Esophagus muscularis mucosa (tissue), 4 donors: ENCODE measurements around the gene ATOX1. TPM values are rescaled to one million over a fixed set of nuclear protein-coding genes. Genes with fewer than 3 reads are reported as not detected.
"Not testable (repeated sequence)": the region's sequence is repeated elsewhere in the genome, so short reads cannot be mapped to it uniquely, and the experiment has no call there.

Experiments
- DNase-seq: peaks from one replicate; pipeline ENCODE4 v3.0.0-alpha.2; 2017; ENCODE audit errors: extremely low spot score
- H3K27ac ChIP-seq, 4 donors: fragments of 200-600 bp; sonication (generic); replicated peaks in 1 of 4; 1 replicate in 3 of 4; 2 replicates in 1 of 4; pipeline ENCODE4 v1.5.1; 2016 to 2019; ENCODE audit warnings: mild to moderate bottlenecking in 1 of 4
- H3K27me3 ChIP-seq, 4 donors: fragments of 200-600 bp; sonication (generic); one replicate each; pipeline versions ENCODE4 v1.5.1 to v1.6.0; 2016 to 2019
- H3K36me3 ChIP-seq, 4 donors: fragments of 200-600 bp; sonication (generic); one replicate each; pipeline ENCODE4 v1.5.1; 2016 to 2019
- H3K4me1 ChIP-seq, 4 donors: fragments of 200-600 bp; sonication (generic); one replicate each; pipeline ENCODE4 v1.5.1; 2016 to 2019
- H3K4me3 ChIP-seq, 4 donors: fragments of 200-600 bp; sonication (generic); 1 replicate in 2 of 4; 2 replicates in 2 of 4; pipeline ENCODE4 v1.5.1; 2016 to 2019; ENCODE audit warnings: mild to moderate bottlenecking in 4 of 4, moderate library complexity in 1 of 4
- H3K9me3 ChIP-seq, 4 donors: fragments of 200-600 bp; sonication (generic); 1 replicate in 3 of 4; 2 replicates in 1 of 4; pipeline ENCODE4 v1.5.1; 2016 to 2019
- CTCF ChIP-seq, 3 experiments: fragments of 200-600 bp in 2 of 3; fragments of 450-650 bp in 1 of 3; sonication (generic) in 2 of 3; IDR thresholded peaks; one replicate each; pipeline ENCODE4 v1.5.1; 2017 to 2019; ENCODE audit warnings: antibody characterized with exemption in 3 of 3, mild to moderate bottlenecking in 2 of 3, moderate library complexity in 1 of 3
- EP300 ChIP-seq: sonication (generic); formaldehyde crosslinking; IDR thresholded peaks from one replicate; pipeline ENCODE4 v1.6.1; 2017; ENCODE audit warnings: antibody characterized with exemption
- POLR2A ChIP-seq: fragments of 450-650 bp; IDR thresholded peaks from one replicate; pipeline ENCODE4 v1.6.1; 2017; ENCODE audit warnings: antibody characterized with exemption, moderate library complexity, mild to moderate bottlenecking, low read depth
- POLR2AphosphoS5 ChIP-seq, 2 donors: sonication (generic); formaldehyde crosslinking; IDR thresholded peaks; one replicate each; pipeline ENCODE4 v1.6.1; 2017; ENCODE audit warnings: antibody characterized with exemption in 2 of 2
- WGBS: methylation state at CpG from one replicate; pipeline ENCODE4 v1.1.5; 2018; 5-methylcytosine and 5-hydroxymethylcytosine counted together
- intact Hi-C: fragments of 100-400 bp; cut with DNase I; formaldehyde crosslinking; loops from one replicate; pipeline ENCODE4 v1.15.1; 2023
- total RNA-seq, 4 donors: library from RNA; depleted of rRNA; stranded (reverse); fragments of >200 nt; gene quantifications; one replicate each; pipeline versions ENCODE4 v1.1.0 to v1.2.1, GENCODE V29; 2016

Gene ATOX1
- total RNA-seq, 4 donors from 2014 or later = 101 to 144 (median 114) TPM

- intact Hi-C loops = no loop called here
- H3K4me1 ChIP-seq = no peaks in the 10 kb centered on the region
- peaks cover 0 to 11% (median 3%) of the 10 kb centered on the region in 4 donors for H3K36me3 ChIP-seq
- DNase-seq = no peak
- no peak overlapping the region for H3K4me3 ChIP-seq
- no peaks in the 10 kb centered on the region for H3K27me3 ChIP-seq
- TF ChIP-seq POLR2AphosphoS5 (IDR thresholded peaks at IDR 0.05) (no peak), POLR2A (no peak), CTCF (IDR thresholded peaks at IDR 0.05) (no peak), EP300 (no peak)
- no peaks in the 10 kb centered on the region for H3K9me3 ChIP-seq
- no peak overlapping the region for H3K27ac ChIP-seq
- 89% methylated on average over 9 of the region's 9 CpGs for WGBS
Observed at GRCh38 chr5:151733358-151734063, 24.9 kb downstream of the ATOX1 start.

GRCh38 chr5:151730381-151730780 is 28.1 kb downstream of the ATOX1 start:
- WGBS = 97% methylated on average over 7 of the region's 7 CpGs
- H3K27me3 ChIP-seq = no peaks in the 10 kb centered on the region
- intact Hi-C loops = no loop called here

GRCh38 chr5:151729597-151729996 is 28.8 kb downstream of the ATOX1 start:
- H3K36me3 ChIP-seq, H3K27me3 ChIP-seq, H3K9me3 ChIP-seq, H3K4me3 ChIP-seq, H3K27ac ChIP-seq, intact Hi-C loops, DNase-seq: not testable (repeated sequence)
- WGBS = 93% methylated on average over 5 of the region's 5 CpGs
- H3K4me1 ChIP-seq = peaks cover 0 to 11% (median 8%) of the 10 kb centered on the region in 4 donors

More at GRCh38 chr5:151730381-151730780, 28.1 kb downstream of the ATOX1 start:
- TF ChIP-seq POLR2A (no peak), CTCF (IDR thresholded peaks at IDR 0.05) (no peak), EP300 (no peak), POLR2AphosphoS5 (IDR thresholded peaks at IDR 0.05) (no peak)
- peaks cover 0 to 6% (median 2%) of the 10 kb centered on the region in 4 donors for H3K36me3 ChIP-seq
- H3K4me3 ChIP-seq = no peak overlapping the region
- no peaks in the 10 kb centered on the region for H3K9me3 ChIP-seq
- no peak overlapping the region for H3K27ac ChIP-seq
- peaks cover 0 to 11% (median 7%) of the 10 kb centered on the region in 4 donors for H3K4me1 ChIP-seq
- DNase-seq = no peak

GRCh38 chr5:151724360-151724759 is 34.1 kb downstream of the ATOX1 start:
- intact Hi-C loops = loop anchor here (5.0 kb wide), 1 partner anchor 67 kb away; no protein-coding TSS in a partner anchor
- 69% methylated on average over 2 of the region's 2 CpGs for WGBS
- Histone ChIP-seq H3K4me1 (peaks cover 0 to 29% (median 22%) of the 10 kb centered on the region in 4 donors), H3K27ac (no peak overlapping the region), H3K4me3 (no peak overlapping the region), H3K27me3 (no peaks in the 10 kb centered on the region), H3K9me3 (no peaks in the 10 kb centered on the region), H3K36me3 (no peaks in the 10 kb centered on the region)
- TF ChIP-seq POLR2A = no peak
- TF ChIP-seq CTCF (IDR thresholded peaks at IDR 0.05) = no peak
- no peak for TF ChIP-seq EP300
- no peak for TF ChIP-seq POLR2AphosphoS5 (IDR thresholded peaks at IDR 0.05)
- no peak for DNase-seq

GRCh38 chr5:151722546-151722945 is 35.9 kb downstream of the ATOX1 start:
- H3K9me3 ChIP-seq = no peaks in the 10 kb centered on the region
- no peak for TF ChIP-seq EP300
- TF ChIP-seq POLR2AphosphoS5 (IDR thresholded peaks at IDR 0.05) = no peak
- no peak for TF ChIP-seq POLR2A
- no peak for TF ChIP-seq CTCF (IDR thresholded peaks at IDR 0.05)
- H3K4me1 ChIP-seq = peaks cover 8 to 45% (median 39%) of the 10 kb centered on the region in 4 donors
- no peak overlapping the region for H3K4me3 ChIP-seq
- H3K36me3 ChIP-seq = no peaks in the 10 kb centered on the region
- intact Hi-C loops = loop anchor here (5.0 kb wide), 1 partner anchor 65 kb away; no protein-coding TSS in a partner anchor
- no peak overlapping the region for H3K27ac ChIP-seq
- no peak for DNase-seq
- no peaks in the 10 kb centered on the region for H3K27me3 ChIP-seq
